ENCODE measurements around the gene VTI1A. TPM values are rescaled to one million over a fixed set of nuclear protein-coding genes. Genes with fewer than 3 reads are reported as not detected.

VTI1A gene
- total RNA-seq, 1 donor from 2014 or later: 35.2 TPM

GRCh38 chr10:112768121-112768520, 321.1 kb downstream of the VTI1A start:
- Mint-ChIP-seq H3K9me3 (no peaks in the 10 kb centered on the region), H3K4me1 (no peaks in the 10 kb centered on the region), H3K36me3 (ENCODE audit: low read depth) (no peaks in the 10 kb centered on the region), H3K4me3 (no peak overlapping the region), H3K27me3 (no peaks in the 10 kb centered on the region), H3K27ac (no peak overlapping the region)
- intact Hi-C loops (cut with micrococcal nuclease): no loop called here
- DNase-seq: no peak

- intact Hi-C loops (cut with micrococcal nuclease): no loop called here
- Mint-ChIP-seq H3K4me3 (no peak overlapping the region), H3K27ac (no peak overlapping the region), H3K9me3 (no peaks in the 10 kb centered on the region), H3K4me1 (no peaks in the 10 kb centered on the region), H3K36me3 (ENCODE audit: low read depth) (no peaks in the 10 kb centered on the region), H3K27me3 (no peaks in the 10 kb centered on the region)
- DNase-seq: no peak
Observed at GRCh38 chr10:112769081-112769480, 322.1 kb downstream of the VTI1A start.

GRCh38 chr10:112769611-112770370, 322.8 kb downstream of the VTI1A start:
- Mint-ChIP-seq H3K36me3 (ENCODE audit: low read depth) (no peaks in the 10 kb centered on the region), H3K4me3 (no peak overlapping the region), H3K27ac (no peak overlapping the region), H3K4me1 (no peaks in the 10 kb centered on the region), H3K9me3 (no peaks in the 10 kb centered on the region), H3K27me3 (no peaks in the 10 kb centered on the region)
- no peak for DNase-seq
- intact Hi-C loops (cut with micrococcal nuclease): no loop called here

GRCh38 chr10:112771733-112772132, 324.7 kb downstream of the VTI1A start:
- intact Hi-C loops (cut with micrococcal nuclease): no loop called here
- Mint-ChIP-seq H3K27ac (no peak overlapping the region), H3K36me3 (ENCODE audit: low read depth) (no peaks in the 10 kb centered on the region), H3K4me1 (no peaks in the 10 kb centered on the region), H3K4me3 (no peak overlapping the region), H3K9me3 (no peaks in the 10 kb centered on the region), H3K27me3 (no peaks in the 10 kb centered on the region)
- DNase-seq: no peak

GRCh38 chr10:112773783-112774182, 326.8 kb downstream of the VTI1A start:
- no peaks in the 10 kb centered on the region for H3K9me3 Mint-ChIP-seq

GRCh38 chr10:112774210-112774609, 327.2 kb downstream of the VTI1A start:
- Mint-ChIP-seq H3K9me3 (no peaks in the 10 kb centered on the region), H3K36me3 (ENCODE audit: low read depth) (no peaks in the 10 kb centered on the region)
- no peak for DNase-seq

More at GRCh38 chr10:112773783-112774182, 326.8 kb downstream of the VTI1A start:
- H3K36me3 Mint-ChIP-seq (ENCODE audit: low read depth): no peaks in the 10 kb centered on the region
- no peaks in the 10 kb centered on the region for H3K4me1 Mint-ChIP-seq
- H3K4me3 Mint-ChIP-seq: no peak overlapping the region
- DNase-seq: no peak
- no peaks in the 10 kb centered on the region for H3K27me3 Mint-ChIP-seq
- no peak overlapping the region for H3K27ac Mint-ChIP-seq
- intact Hi-C loops (cut with micrococcal nuclease): no loop called here

GRCh38 chr10:112774798-112775197, 327.8 kb downstream of the VTI1A start:
- no peak for DNase-seq
- Mint-ChIP-seq H3K4me3 (no peak overlapping the region), H3K36me3 (ENCODE audit: low read depth) (no peaks in the 10 kb centered on the region), H3K27me3 (no peaks in the 10 kb centered on the region), H3K27ac (no peak overlapping the region), H3K4me1 (no peaks in the 10 kb centered on the region), H3K9me3 (no peaks in the 10 kb centered on the region)
- intact Hi-C loops (cut with micrococcal nuclease): no loop called here

More at GRCh38 chr10:112774210-112774609, 327.2 kb downstream of the VTI1A start:
- no peaks in the 10 kb centered on the region for H3K4me1 Mint-ChIP-seq
- H3K27me3 Mint-ChIP-seq: no peaks in the 10 kb centered on the region
- intact Hi-C loops (cut with micrococcal nuclease): no loop called here
- no peak overlapping the region for H3K4me3 Mint-ChIP-seq
- H3K27ac Mint-ChIP-seq: no peak overlapping the region

GRCh38 chr10:112775381-112775780, 328.4 kb downstream of the VTI1A start:
- Mint-ChIP-seq H3K36me3 (ENCODE audit: low read depth) (no peaks in the 10 kb centered on the region), H3K27ac (no peak overlapping the region), H3K27me3 (no peaks in the 10 kb centered on the region), H3K4me3 (no peak overlapping the region), H3K4me1 (no peaks in the 10 kb centered on the region), H3K9me3 (no peaks in the 10 kb centered on the region)
- intact Hi-C loops (cut with micrococcal nuclease): no loop called here
- DNase-seq: no peak

- no peaks in the 10 kb centered on the region for H3K9me3 Mint-ChIP-seq
- intact Hi-C loops (cut with micrococcal nuclease): no loop called here
- H3K36me3 Mint-ChIP-seq (ENCODE audit: low read depth): no peaks in the 10 kb centered on the region
- no peak overlapping the region for H3K4me3 Mint-ChIP-seq
- no peak for DNase-seq
- no peaks in the 10 kb centered on the region for H3K4me1 Mint-ChIP-seq
- no peaks in the 10 kb centered on the region for H3K27me3 Mint-ChIP-seq
- H3K27ac Mint-ChIP-seq: no peak overlapping the region
Observed at GRCh38 chr10:112775892-112776674, 329.1 kb downstream of the VTI1A start.

- intact Hi-C loops (cut with micrococcal nuclease): no loop called here
- Mint-ChIP-seq H3K27me3 (no peaks in the 10 kb centered on the region), H3K4me1 (no peaks in the 10 kb centered on the region), H3K27ac (no peak overlapping the region), H3K4me3 (no peak overlapping the region), H3K36me3 (ENCODE audit: low read depth) (no peaks in the 10 kb centered on the region), H3K9me3 (no peaks in the 10 kb centered on the region)
- DNase-seq: no peak
Observed at GRCh38 chr10:112778579-112778978, 331.6 kb downstream of the VTI1A start.

GRCh38 chr10:112779025-112779770, 332.2 kb downstream of the VTI1A start:
- no peak overlapping the region for H3K4me3 Mint-ChIP-seq
- no peaks in the 10 kb centered on the region for H3K9me3 Mint-ChIP-seq
- H3K27ac Mint-ChIP-seq: no peak overlapping the region
- no peaks in the 10 kb centered on the region for H3K36me3 Mint-ChIP-seq (ENCODE audit: low read depth)
- no peak for DNase-seq
- intact Hi-C loops (cut with micrococcal nuclease): no loop called here
- no peaks in the 10 kb centered on the region for H3K27me3 Mint-ChIP-seq
- H3K4me1 Mint-ChIP-seq: no peaks in the 10 kb centered on the region

- Mint-ChIP-seq H3K27me3 (no peaks in the 10 kb centered on the region), H3K9me3 (no peaks in the 10 kb centered on the region), H3K4me1 (no peaks in the 10 kb centered on the region), H3K36me3 (ENCODE audit: low read depth) (no peaks in the 10 kb centered on the region), H3K4me3 (no peak overlapping the region), H3K27ac (no peak overlapping the region)
- intact Hi-C loops (cut with micrococcal nuclease): no loop called here
- no peak for DNase-seq
Observed at GRCh38 chr10:112782200-112782907, 335.3 kb downstream of the VTI1A start.

- H3K9me3 Mint-ChIP-seq: no peaks in the 10 kb centered on the region
Observed at GRCh38 chr10:112783351-112784021, 336.5 kb downstream of the VTI1A start.

More at GRCh38 chr10:112783351-112784021, 336.5 kb downstream of the VTI1A start:
- Mint-ChIP-seq H3K4me1 (no peaks in the 10 kb centered on the region), H3K4me3 (no peak overlapping the region), H3K27ac (no peak overlapping the region), H3K36me3 (ENCODE audit: low read depth) (no peaks in the 10 kb centered on the region), H3K27me3 (no peaks in the 10 kb centered on the region)
- DNase-seq: no peak
- intact Hi-C loops (cut with micrococcal nuclease): no loop called here
